ENCODE results near the gene MPG.

- TF ChIP-seq PKNOX1 (IDR thresholded peaks at IDR 0.05) (no peak), FOXA1 (IDR thresholded peaks at IDR 0.05) (no peak), SUZ12 (IDR thresholded peaks at IDR 0.05) (no peak), FOXK2 (IDR thresholded peaks at IDR 0.05) (no peak), SP1 (IDR thresholded peaks at IDR 0.05) (no peak), HDGF (IDR thresholded peaks at IDR 0.05; ENCODE audit: borderline replicate concordance) (no peak)
Observed at GRCh38 chr16:104928-105327, 26.9 kb downstream of the MPG start.
